ENCODE measurements around the gene ZNF780A.
"Not testable (repeated sequence)": the region's sequence is repeated elsewhere in the genome, so short reads cannot be mapped to it uniquely, and the experiment has no call there.

Gene ZNF780A

GRCh38 chr19:40084948-40085347, 5.8 kb downstream of the ZNF780A start:
- DNase-seq (ENCODE audit: low read depth in 2 of 2) = no peak

DNA sequence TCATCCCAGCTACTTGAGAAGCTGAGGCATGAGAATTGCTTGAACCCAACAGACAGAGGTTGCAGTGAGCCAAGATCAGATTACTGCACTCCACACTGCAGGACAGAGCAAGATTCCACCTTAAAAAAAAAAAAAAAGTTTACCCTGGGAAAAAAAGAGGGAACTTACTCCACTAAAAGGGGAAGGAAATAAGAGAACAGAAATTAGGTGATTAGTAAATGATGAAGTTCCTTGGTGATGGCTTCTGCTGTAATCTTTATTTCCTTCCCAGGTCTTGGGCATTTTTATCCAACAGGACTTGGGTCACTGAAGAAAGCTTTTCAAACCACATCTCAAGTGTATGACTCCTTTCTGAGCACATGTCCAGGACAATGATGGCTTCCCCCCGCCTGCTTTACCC, 9.3 kb downstream of the ZNF780A start:
- no peak for DNase-seq (ENCODE audit: low read depth in 2 of 2)

DNA sequence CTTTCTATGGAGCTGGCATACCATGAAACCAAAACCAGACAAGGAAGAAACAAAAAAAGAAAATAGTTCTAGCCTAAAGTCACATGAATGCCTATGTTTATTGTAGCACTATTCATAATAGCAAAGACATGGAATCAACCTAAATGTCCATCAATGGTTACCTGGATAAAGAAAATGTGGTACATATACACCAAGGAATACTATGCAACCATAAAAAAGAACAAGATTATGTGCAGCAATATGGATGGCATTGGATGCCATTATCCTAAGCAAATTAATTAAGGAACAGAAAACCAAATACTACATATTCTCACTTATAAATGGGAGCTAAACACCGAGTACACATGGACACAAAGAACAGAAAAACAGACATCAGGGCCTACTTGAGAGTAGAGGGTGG, 10.5 kb downstream of the ZNF780A start:
- no peak for DNase-seq (ENCODE audit: low read depth in 2 of 2)

- DNase-seq (ENCODE audit: low read depth in 2 of 2) = no peak
Observed at GRCh38 chr19:40078377-40078776, 12.4 kb downstream of the ZNF780A start.

DNA sequence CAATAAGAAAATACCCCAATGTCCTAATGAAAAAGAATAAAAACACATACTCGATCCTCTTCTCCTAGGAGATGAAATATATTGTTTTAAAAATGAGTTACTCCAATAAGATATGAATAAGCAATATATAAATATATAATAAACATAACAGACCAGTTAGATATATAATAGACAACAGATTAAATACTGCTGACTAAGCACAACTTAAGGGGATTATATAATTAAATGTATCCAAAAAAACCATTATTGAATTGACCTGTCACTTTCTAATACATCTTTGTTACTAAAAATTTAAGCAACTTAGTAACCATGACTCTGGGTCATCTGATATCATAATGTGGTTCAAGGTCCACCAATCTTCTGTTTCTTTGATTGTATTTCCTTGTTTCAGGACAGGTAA, 20.7 kb downstream of the ZNF780A start:
- DNase-seq (ENCODE audit: low read depth in 2 of 2) = no peak

- DNase-seq (ENCODE audit: low read depth in 2 of 2) = no peak
Observed at GRCh38 chr19:40059624-40060023, 31.1 kb downstream of the ZNF780A start.

GRCh38 chr19:40057166-40057565, 33.6 kb downstream of the ZNF780A start:
- no peak for DNase-seq (ENCODE audit: low read depth in 2 of 2)

DNA sequence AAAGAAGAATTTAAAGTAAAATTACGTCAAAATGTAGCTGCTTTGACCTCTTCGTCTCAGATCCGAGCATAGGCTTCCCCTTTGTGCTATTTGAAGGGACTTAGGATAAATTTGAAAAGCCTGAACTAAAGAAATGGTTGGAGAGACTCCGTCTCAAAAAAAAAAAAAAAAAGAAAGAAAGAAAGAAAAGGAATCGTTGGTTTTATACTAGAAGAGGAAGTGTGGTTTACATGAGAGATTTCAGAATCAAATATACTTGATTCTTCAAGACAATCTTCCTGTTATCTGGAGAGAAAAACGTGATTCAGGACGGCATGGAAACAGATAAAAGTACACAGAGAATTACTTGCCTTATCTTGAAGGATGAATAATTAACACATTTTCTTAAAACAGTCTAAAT, 34.2 kb downstream of the ZNF780A start:
- no peak for DNase-seq (ENCODE audit: low read depth in 2 of 2)

- peak; percentile 35 to 57 for DNase-seq (ENCODE audit: low read depth in 2 of 2)
Observed at GRCh38 chr19:40055832-40056504, 34.8 kb downstream of the ZNF780A start, which contains the start of gene ZNF780B. TSS of gene ZNF780B (minus strand) at chr19:40056231. CDS start at chr19:40050332, 5,899 bp downstream.

DNA sequence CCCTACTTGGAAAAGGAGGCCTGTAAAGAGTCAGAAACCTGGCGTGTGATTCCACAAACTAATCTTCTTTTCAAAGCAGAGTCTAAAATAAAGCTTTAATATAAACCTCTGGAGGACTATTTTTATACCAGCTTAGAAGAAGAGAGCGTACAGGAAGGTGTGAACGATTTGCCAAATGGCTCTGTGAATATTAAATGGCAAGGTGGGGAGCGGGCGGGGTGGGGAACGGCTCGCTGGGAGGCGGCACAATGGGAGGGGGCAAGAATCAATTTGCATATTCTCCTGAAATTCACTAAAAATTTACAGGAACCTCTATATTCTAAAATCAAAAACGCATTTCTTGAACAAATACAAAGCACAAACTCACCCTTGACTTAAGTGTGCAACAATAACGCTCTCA, 35.7 kb downstream of the ZNF780A start:
- DNase-seq (ENCODE audit: low read depth in 2 of 2) = no peak

DNA sequence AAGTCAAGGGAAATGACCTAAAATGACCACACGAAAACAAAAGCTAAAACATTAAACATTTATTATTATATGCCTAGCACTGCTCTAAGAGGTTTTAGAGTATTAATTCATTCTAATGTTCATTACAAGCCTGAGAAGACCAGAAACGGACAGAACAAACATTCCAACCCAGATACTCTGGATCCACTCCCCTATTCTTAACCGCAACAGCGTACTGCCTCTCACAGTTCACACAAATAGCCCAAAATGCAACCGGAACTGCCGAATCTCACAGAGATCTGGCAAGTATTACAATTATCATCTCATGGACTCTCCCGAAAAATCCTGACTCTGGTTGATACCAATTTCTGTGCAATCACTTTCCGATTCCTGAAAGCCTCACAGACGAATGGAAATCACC, 36.1 kb downstream of the ZNF780A start:
- no peak for DNase-seq (ENCODE audit: low read depth in 2 of 2)

- no peak for DNase-seq (ENCODE audit: low read depth in 2 of 2)
Observed at GRCh38 chr19:40053491-40053890, 37.3 kb downstream of the ZNF780A start.

DNA sequence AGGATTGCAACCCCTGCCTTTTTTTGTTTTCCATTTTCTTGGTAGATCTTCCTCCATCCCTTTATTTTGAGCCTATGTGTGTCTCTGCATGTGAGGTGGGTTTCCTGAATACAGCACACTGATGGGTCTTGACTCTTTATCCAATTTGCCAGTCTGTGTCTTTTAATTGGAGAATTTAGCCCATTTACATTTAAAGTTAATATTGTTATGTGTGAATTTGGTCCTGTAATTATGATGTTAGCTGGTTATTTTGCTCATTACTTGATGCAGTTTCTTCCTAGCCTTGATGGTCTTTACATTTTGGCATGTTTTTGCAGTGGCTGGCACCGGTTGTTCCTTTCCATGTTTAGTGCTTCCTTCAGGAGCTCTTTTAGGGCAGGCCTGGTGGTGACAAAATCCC, 49.0 kb downstream of the ZNF780A start:
- DNase-seq (ENCODE audit: low read depth in 2 of 2) = not testable (repeated sequence)

GRCh38 chr19:40038047-40038446, 52.7 kb downstream of the ZNF780A start:
- DNase-seq (ENCODE audit: low read depth in 2 of 2) = not testable (repeated sequence)

- no peak for DNase-seq (ENCODE audit: low read depth in 2 of 2)
Observed at GRCh38 chr19:40035996-40036395, 54.7 kb downstream of the ZNF780A start.

DNA sequence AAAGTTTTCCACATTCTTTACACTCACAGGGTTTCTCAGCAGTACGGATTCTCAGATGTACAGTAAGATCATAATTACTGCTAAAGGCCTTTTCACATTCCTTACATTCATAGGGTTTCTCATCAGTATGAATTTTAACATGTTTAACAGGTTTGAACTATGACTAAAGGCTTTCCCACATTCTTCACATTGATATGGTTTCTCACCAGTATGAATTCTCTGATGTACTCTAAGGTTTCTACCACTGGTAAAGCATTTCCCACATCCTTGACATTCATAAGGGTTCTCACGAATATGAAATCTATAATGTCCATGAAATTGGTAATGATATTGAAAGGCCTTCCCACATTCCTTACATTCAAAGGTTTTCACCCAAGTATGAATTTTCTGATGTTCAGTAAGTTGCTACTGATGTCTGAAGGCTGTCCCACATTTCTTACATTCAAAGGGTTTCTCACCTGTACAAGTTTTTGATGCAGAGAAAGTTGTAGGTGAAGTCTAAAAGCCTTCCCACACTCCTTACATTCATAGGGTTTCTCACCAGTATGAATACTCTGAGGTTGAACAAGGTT, 56.7 kb downstream of the ZNF780A start:
- DNase-seq (ENCODE audit: low read depth in 2 of 2) = no peak

DNA sequence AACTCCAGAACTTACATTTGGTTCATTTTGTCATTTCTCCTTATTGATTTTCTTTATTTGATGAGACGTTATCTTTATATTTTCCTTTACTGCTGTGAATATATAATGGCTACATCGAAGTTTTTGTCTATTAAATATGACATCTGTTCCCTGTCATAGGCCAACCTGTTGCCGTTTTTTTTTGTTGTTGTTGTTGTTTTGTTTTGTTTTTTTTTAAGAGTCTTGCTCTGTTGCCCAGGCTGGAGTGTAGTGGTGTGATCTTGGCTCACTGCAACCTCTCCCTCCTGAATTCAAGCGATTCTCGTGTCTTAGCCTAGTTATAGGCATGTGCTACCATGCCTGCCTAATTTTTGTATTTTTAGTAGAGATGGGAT, 64.2 kb downstream of the ZNF780A start:
- no peak for DNase-seq (ENCODE audit: low read depth in 2 of 2)

DNA sequence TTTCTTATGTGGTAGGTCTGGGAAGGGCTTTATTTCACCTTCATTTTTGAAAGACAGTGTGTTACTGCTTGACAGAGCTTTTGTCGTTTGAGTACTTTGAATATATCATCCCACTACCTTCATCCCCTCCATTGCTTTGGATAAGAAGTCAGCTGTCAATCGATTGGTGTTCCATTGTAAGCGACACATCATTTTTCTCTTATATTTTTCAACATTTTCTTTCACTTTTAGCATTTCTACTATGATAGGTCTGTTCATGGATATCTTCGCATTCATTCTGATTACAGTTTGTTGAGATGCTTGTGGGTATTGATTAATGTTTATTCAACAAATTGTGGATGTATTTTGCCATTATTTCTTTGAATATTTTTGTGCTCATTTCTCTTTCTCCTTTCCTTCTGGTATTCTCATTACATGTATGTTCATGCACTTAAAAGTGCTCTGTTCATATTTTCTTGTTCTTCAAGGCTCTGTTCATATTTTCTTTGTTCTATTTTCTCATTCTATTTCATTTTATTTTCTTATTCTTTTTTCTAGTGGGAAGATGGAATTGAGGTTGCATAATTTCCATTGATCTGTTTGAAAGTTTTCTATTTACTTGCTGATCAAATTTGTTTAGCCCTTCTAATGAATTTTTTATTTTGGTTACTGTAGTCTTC, 64.7 kb downstream of the ZNF780A start:
- no peak for DNase-seq (ENCODE audit: low read depth in 2 of 2)

- no peak for DNase-seq (ENCODE audit: low read depth in 2 of 2)
Observed at GRCh38 chr19:40023969-40024368, 66.8 kb downstream of the ZNF780A start.

Measured in stimulated activated CD8-positive, alpha-beta memory T cell treated with anti-CD3 and anti-CD28 coated beads, Interleukin-15, amount 100 ng/mL, for 4 hours (primary cell).